Effector memory CD8-positive, alpha-beta T cell (primary cell): ENCODE results near the gene CNTN3.

ENCODE experiments used
- ATAC-seq: fragments of 150-1000 bp; cut with Tn5 transposase; replicated peaks from 2 replicates; pipeline ENCODE4 v1.10.0; 2021; ENCODE audit warnings: mild to moderate bottlenecking, moderate library complexity
- DNase-seq, 3 experiments: peaks; one replicate each; pipeline ENCODE4 v3.0.0; 2021
- H3K27ac Mint-ChIP-seq, 2 donors: one replicate each; pipeline ENCODE4 v1.8.0; 2022; ENCODE audit warnings: mild to moderate bottlenecking in 2 of 2, mixed read lengths in 2 of 2, moderate library complexity in 2 of 2
- H3K27me3 Mint-ChIP-seq, 2 donors: one replicate each; pipeline ENCODE4 v1.8.0; 2022; ENCODE audit warnings: mixed read lengths in 2 of 2
- H3K36me3 Mint-ChIP-seq: one replicate; pipeline ENCODE4 v1.8.0; 2022; ENCODE audit warnings: mild to moderate bottlenecking, moderate library complexity, mixed read lengths; ENCODE audit not compliant: insufficient read depth
- H3K4me1 Mint-ChIP-seq, 2 donors: one replicate each; pipeline ENCODE4 v1.8.0; 2022; ENCODE audit warnings: low read depth in 2 of 2, mixed read lengths in 2 of 2
- H3K4me3 Mint-ChIP-seq, 2 donors: one replicate each; pipeline ENCODE4 v1.8.0; 2022; ENCODE audit warnings: mild to moderate bottlenecking in 2 of 2, mixed read lengths in 2 of 2, moderate library complexity in 2 of 2
- H3K9me3 Mint-ChIP-seq, 2 donors: one replicate each; pipeline ENCODE4 v1.8.0; 2022; ENCODE audit warnings: mixed read lengths in 2 of 2
- total RNA-seq, 9 experiments: gene quantifications; one replicate each; lab custom pipeline; 2026; lab: John Stamatoyannopoulos, UW

The CNTN3 gene
- 0 reads per million in 9 experiments for total RNA-seq

DNA sequence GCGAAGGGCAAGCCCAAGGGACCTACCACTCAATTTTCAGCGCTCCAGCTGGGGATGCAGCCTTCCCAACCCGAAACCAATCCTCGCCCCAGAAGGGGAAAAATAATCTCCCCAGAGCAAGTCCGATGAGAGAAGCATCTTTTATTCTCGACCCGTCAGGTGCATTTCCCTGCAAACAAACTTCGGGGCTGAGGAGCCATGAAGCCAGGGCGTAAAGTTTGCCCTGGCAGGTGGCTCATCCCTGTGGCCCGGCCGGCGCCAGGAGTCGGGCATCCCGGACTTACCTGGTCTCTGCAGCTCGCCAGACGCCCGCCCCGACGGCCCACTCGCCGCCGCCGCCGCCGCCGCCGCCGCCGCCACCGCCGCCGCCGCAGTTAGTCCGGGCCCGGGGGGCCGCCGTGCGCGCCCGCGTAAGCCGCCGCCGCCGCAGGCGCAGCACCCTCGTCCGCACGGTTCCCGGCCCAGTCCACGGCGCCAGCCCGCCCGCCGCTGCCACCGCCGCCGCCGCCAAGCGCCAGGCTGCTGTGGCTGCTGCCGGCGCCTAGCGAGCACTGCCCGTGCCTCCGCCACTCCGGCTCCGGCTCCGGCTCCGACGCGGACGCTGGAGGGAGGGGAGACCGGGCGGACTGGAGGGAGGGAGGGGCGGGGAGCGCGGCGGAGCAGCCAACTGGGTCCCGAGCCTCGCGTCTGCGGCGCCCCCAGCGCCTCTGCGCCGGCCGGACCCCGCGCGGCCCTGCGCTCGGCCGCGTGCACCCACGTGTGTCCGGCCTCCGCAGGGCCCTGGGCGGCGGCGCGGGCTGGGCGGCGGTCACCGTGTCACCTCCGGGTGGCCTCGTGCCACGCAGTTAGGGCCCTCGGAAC lies at the start of gene CNTN3:
Gene CNTN3 (minus strand): TSS at position 553 of the 861 bp plus-strand sequence. CDS start 93,547 bp downstream, outside the sequence.
- ATAC-seq: no peak
- no peak within 1 kb of the TSS for H3K27ac Mint-ChIP-seq
- peaks cover 2 to 3% of the 10 kb centered on the region in 2 donors for H3K9me3 Mint-ChIP-seq
- H3K27me3 Mint-ChIP-seq: no peaks in the 10 kb centered on the region
- H3K36me3 Mint-ChIP-seq: no peaks in the 10 kb centered on the region
- DNase-seq: no peak
- H3K4me1 Mint-ChIP-seq: no peaks in the 10 kb centered on the region
- no peak within 1 kb of the TSS for H3K4me3 Mint-ChIP-seq

DNA sequence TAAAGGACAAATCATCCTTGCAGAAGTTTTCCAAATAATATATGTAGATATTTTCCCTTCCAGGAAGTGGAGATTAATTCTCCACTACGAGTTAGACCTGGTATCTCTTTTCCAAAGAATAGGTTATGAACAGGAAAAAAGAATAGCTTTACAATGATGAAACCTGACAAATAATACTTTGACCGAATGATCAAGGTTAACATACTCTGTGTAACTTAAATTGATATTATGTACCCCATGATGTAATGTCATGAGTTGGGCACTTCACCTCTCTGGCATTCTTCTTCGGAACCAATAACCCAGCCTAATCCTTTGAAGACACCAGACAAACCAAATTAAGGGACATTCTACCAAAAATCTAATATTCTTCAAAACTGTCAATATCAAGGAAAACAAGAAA lies 48.7 kb upstream of the CNTN3 start:
- Mint-ChIP-seq H3K36me3 (no peaks in the 10 kb centered on the region), H3K4me3 (no peak overlapping the region), H3K9me3 (peaks cover 7 to 8% of the 10 kb centered on the region in 2 donors), H3K4me1 (no peaks in the 10 kb centered on the region), H3K27ac (no peak overlapping the region), H3K27me3 (no peaks in the 10 kb centered on the region)
- no peak for DNase-seq
- no peak for ATAC-seq

DNA sequence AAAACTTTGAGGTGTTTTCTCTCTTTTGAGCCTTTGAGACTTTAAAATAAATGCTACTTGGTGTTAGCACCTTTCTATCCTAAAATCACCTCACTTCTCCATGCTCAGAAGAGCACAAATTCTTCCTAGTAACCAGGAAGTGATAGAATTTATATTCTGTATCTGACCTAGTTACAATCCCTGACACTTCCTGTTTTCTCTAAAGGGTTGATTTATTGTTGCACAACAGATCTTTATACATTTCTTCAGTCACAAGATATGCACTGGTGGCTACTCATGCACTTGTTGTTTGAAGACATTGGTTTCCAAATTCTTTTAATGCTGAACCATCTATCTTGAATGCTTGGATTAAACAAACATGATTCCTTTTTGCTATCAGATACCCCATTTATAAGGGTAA lies 47.2 kb upstream of the CNTN3 start:
- Mint-ChIP-seq H3K9me3 (peaks cover 5 to 7% of the 10 kb centered on the region in 2 donors), H3K4me3 (no peak overlapping the region), H3K36me3 (no peaks in the 10 kb centered on the region), H3K27ac (no peak overlapping the region), H3K27me3 (no peaks in the 10 kb centered on the region), H3K4me1 (no peaks in the 10 kb centered on the region)
- DNase-seq (no peak), ATAC-seq (no peak)

DNA sequence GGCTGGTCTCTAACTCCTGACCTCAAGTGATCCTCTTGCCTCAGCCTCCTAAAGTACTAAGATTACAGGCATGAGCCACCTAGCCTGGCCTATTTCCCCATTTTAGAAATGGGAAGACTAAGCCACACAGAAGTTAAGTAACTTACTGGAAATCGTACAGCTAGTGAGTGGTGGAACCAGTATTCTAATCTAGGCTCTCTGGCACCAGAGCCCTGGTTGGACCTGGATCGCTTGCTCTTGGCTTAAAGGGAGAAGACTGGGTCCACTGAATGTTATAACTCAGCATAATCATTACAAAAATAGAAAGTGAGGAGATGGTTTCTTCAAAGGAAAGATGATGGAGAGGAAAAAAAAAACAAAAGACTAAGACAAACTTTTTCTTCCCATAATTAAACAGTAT lies 37.4 kb upstream of the CNTN3 start:
- H3K36me3 Mint-ChIP-seq: no peaks in the 10 kb centered on the region
- H3K27ac Mint-ChIP-seq: no peak overlapping the region
- ATAC-seq: no peak
- H3K4me1 Mint-ChIP-seq: no peaks in the 10 kb centered on the region
- H3K9me3 Mint-ChIP-seq: peaks cover 0 to 5% of the 10 kb centered on the region in 2 donors
- no peak overlapping the region for H3K4me3 Mint-ChIP-seq
- no peaks in the 10 kb centered on the region for H3K27me3 Mint-ChIP-seq
- no peak for DNase-seq

DNA sequence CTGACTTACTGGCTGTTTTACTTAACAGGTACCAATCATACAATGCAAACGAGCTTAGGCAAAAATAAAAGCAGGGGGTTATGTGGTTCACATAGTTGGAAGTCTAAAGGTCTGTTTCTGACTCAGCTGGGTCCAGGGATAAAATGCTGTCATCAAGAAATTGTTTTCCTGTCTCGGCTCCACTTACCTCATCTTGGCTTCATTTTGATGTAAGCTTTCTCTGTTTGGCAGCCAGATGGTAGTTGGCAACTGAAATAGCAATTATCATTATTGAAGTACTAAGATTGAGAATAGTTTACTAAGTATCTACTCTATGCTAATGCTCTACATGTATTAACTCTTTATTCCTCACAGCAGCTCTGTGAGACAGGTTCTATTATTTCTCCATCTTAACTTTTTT lies 36.8 kb upstream of the CNTN3 start:
- no peak overlapping the region for H3K27ac Mint-ChIP-seq
- no peaks in the 10 kb centered on the region for H3K27me3 Mint-ChIP-seq
- DNase-seq (no peak), ATAC-seq (no peak)
- H3K4me1 Mint-ChIP-seq: no peaks in the 10 kb centered on the region
- no peak overlapping the region for H3K4me3 Mint-ChIP-seq
- peaks cover 0 to 5% of the 10 kb centered on the region in 2 donors for H3K9me3 Mint-ChIP-seq
- no peaks in the 10 kb centered on the region for H3K36me3 Mint-ChIP-seq

DNA sequence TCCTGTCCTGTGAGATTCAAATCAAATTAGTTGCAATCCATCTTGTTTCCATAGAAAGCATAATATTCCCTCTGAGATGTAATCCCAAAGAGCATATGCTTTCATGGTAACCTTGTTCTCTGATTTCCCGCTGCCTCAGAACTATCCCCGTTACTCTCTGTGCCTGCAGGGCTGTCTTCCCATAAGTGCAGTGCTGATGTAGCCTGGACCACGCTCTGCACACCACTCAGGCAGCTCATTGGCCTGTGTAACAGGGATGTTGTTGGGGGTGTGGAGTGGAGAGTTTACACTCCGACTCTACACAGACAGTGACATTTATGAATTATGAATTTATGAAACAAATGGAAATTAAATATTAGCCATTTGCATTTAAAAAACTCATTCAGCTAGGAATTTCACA lies 33.6 kb upstream of the CNTN3 start:
- peaks cover 5 to 7% of the 10 kb centered on the region in 2 donors for H3K9me3 Mint-ChIP-seq
- no peak for ATAC-seq
- H3K27me3 Mint-ChIP-seq: no peaks in the 10 kb centered on the region
- H3K4me1 Mint-ChIP-seq: no peaks in the 10 kb centered on the region
- no peaks in the 10 kb centered on the region for H3K36me3 Mint-ChIP-seq
- no peak for DNase-seq
- no peak overlapping the region for H3K4me3 Mint-ChIP-seq
- H3K27ac Mint-ChIP-seq: no peak overlapping the region

DNA sequence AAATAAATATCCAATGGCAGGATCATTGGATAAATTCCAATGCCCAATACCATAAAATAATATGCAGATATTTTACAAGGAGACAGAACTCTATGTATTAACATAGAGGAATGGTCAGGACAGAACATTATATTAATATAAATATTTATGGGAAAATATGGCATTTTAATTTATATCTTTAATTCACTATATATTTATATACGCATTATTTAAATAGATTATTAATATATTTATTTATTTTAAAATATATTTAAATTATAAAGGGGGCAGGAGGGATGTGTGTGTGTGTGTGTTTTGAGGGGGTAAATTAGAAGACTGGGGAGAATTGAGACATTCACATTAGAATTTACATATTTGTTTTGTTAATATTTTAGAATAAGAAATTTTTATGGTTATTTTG lies 31.6 kb upstream of the CNTN3 start:
- peaks cover 5 to 7% of the 10 kb centered on the region in 2 donors for H3K9me3 Mint-ChIP-seq
- no peaks in the 10 kb centered on the region for H3K4me1 Mint-ChIP-seq
- no peak overlapping the region for H3K27ac Mint-ChIP-seq
- no peaks in the 10 kb centered on the region for H3K27me3 Mint-ChIP-seq
- ATAC-seq (no peak), DNase-seq (no peak)
- no peaks in the 10 kb centered on the region for H3K36me3 Mint-ChIP-seq
- no peak overlapping the region for H3K4me3 Mint-ChIP-seq

DNA sequence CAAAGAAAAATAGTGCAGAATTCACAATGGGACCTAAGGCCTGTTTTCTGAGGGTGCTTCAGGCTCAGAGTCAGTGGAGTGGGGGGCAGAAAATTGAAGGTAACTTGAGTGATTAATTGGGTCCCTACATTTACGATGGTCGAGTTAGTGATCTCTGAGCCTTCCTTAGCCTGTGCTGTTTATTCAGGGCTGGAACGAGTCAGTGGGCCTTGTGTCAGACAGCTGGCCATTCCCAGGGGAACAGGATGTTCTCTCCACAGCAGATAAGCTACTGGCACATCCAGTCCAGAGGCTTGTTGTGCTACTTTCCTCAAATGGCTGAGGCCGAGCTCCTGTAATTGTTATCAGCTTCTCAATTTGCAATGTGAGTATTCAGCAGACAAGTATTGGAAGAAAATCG lies 29.2 kb upstream of the CNTN3 start:
- no peaks in the 10 kb centered on the region for H3K36me3 Mint-ChIP-seq
- H3K9me3 Mint-ChIP-seq: peaks cover 2 to 11% of the 10 kb centered on the region in 2 donors
- no peaks in the 10 kb centered on the region for H3K27me3 Mint-ChIP-seq
- ATAC-seq (no peak), DNase-seq (no peak)
- no peak overlapping the region for H3K27ac Mint-ChIP-seq
- H3K4me1 Mint-ChIP-seq: no peaks in the 10 kb centered on the region
- H3K4me3 Mint-ChIP-seq: no peak overlapping the region

DNA sequence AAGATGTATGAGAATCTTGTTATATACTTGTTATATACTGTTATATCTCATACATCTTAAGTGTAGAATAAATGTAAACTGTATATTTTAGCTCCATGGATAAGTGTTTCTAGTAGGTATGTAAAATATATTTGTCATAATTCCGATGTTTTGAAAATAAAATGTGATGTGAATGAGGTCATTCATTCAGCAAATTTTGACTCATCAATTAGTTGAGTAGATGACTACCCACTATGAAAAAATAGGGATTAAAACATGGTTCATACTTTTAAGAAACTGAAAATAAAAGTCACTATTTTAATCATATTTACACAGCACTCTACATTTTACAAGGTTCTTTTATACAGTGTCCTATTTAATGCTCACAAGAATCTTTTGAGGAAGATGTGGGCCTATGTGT lies 28.4 kb upstream of the CNTN3 start:
- Mint-ChIP-seq H3K4me1 (no peaks in the 10 kb centered on the region), H3K36me3 (no peaks in the 10 kb centered on the region), H3K9me3 (peaks cover under 1 to 15% of the 10 kb centered on the region in 2 donors), H3K27me3 (no peaks in the 10 kb centered on the region), H3K27ac (no peak overlapping the region), H3K4me3 (no peak overlapping the region)
- DNase-seq (no peak), ATAC-seq (no peak)

DNA sequence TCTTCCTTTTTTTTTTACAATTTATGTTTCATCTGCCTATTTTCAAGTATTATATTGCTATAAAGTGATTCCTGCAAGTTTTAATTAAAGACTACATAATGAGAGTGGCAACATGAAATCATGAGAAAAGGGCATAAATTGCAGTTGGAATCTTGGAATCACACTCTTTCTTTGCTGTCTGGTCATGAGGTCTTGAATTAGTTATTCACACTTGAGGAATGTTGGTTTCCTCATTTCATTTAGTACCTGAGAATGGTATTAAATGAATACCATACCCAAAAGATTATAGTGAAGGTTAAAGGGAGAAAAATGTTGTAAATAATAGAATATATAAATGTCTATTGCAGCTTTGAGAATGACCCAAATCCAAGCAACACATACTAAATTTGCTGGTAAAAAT lies 25.8 kb upstream of the CNTN3 start:
- no peaks in the 10 kb centered on the region for H3K36me3 Mint-ChIP-seq
- H3K9me3 Mint-ChIP-seq: peaks cover 9 to 24% of the 10 kb centered on the region in 2 donors
- ATAC-seq (no peak), DNase-seq (no peak)
- H3K4me1 Mint-ChIP-seq: no peaks in the 10 kb centered on the region
- H3K4me3 Mint-ChIP-seq: no peak overlapping the region
- H3K27me3 Mint-ChIP-seq: no peaks in the 10 kb centered on the region
- H3K27ac Mint-ChIP-seq: no peak overlapping the region

DNA sequence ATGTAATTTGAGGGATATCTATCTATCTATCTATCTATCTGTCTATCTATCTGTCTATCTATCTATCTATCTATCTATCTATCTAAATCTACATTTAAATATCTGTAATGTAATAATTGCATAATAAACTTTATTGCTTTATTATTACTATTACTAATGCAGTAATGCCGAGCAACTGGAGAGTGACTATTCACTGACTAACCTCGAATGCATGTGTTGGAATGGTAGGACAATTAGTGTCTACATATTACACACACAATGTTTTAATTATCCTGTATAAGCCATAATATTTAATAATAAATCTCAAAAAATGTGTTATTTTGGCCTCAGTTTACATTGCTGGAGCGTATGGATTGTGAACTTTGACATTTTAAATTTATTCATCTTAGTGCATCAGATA lies 25.2 kb upstream of the CNTN3 start:
- H3K4me1 Mint-ChIP-seq: no peaks in the 10 kb centered on the region
- ATAC-seq: no peak
- peaks cover 9 to 23% of the 10 kb centered on the region in 2 donors for H3K9me3 Mint-ChIP-seq

DNA sequence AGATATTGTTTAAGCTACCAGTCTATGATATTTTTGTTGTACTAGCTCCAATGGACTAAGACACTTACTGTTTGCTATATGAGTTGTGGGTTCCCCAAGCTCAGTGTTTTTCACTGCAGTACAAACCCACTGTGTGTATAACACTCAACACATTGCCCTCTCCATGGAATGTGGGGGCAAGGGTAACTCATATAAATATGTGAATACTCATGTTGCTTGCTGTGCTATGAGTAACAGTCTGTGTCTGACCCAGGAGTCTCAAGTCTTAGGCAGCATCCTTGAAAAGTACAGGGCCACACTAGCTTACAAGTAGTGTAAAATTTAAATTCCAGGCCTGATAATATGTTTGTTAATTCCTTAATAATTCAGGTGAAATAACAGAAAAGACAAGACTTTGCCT lies 22.5 kb upstream of the CNTN3 start:
- no peak for DNase-seq
- Mint-ChIP-seq H3K4me3 (no peak overlapping the region), H3K9me3 (peaks cover 9 to 27% of the 10 kb centered on the region in 2 donors), H3K27me3 (no peaks in the 10 kb centered on the region), H3K27ac (no peak overlapping the region), H3K4me1 (no peaks in the 10 kb centered on the region), H3K36me3 (no peaks in the 10 kb centered on the region)
- ATAC-seq: no peak

More for the DNA sequence above, 25.2 kb upstream of the CNTN3 start:
- no peaks in the 10 kb centered on the region for H3K27me3 Mint-ChIP-seq
- H3K27ac Mint-ChIP-seq: no peak overlapping the region
- no peak overlapping the region for H3K4me3 Mint-ChIP-seq
- no peaks in the 10 kb centered on the region for H3K36me3 Mint-ChIP-seq
- no peak for DNase-seq

DNA sequence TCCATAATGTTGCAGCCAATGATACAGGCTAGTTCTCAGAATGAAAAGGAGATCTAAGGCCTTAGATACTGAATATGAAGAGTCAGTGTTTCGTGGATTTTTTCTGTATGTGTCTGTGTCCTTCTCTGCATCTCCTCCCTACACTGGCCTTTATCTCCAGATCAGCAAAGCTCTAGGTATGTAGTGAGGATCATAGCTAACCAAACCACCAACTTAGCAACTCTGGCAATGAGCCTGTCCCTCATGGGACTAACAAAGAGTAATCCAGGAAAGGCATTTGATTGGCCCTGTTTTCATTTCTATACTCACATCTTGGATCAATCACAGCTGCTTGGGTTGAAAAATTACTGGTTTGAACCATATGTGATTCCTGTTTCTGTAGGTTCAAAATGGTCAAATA lies 18.6 kb upstream of the CNTN3 start:
- Mint-ChIP-seq H3K4me3 (no peak overlapping the region), H3K4me1 (no peaks in the 10 kb centered on the region)
- no peak for DNase-seq

DNA sequence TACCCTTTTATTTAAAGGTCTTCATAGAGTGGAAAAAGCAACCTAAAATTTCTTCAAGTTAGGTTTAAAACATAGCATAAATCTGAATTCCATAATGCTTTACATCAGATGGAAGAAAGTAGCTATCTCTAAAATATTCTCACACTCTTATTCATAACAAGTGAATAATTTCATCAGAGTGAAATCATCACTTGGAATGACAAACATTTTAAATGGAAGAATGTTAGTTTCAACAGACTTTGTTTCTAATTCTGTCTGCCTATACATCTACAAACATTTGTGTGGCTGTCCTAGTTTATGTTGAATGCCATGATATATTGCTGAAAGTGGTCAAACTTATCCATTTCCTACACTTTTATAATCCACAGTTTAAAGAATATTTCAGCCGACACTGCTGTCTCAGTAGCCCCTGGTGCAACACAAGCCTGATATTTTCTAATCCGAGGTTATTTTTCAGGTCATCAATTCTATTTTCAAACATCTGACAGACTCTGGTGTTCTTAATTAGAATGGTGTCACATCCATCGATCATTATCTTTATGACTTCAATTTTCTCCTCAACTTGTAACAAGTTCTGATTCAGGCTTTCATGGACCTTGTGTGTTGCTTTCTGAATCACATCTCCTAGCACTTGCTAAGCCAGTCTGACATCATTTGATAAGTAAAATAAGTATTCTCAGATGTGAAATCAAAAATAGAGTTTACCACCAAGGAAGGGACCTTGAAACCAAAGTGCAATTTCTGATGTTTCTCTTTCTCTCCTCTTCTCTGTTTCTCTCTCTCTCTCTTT lies 17.1 kb upstream of the CNTN3 start:
- Mint-ChIP-seq H3K27me3 (no peaks in the 10 kb centered on the region), H3K4me1 (no peaks in the 10 kb centered on the region), H3K4me3 (no peak overlapping the region), H3K36me3 (no peaks in the 10 kb centered on the region), H3K27ac (no peak overlapping the region), H3K9me3 (peaks cover 9 to 28% of the 10 kb centered on the region in 2 donors)
- DNase-seq: no peak
- no peak for ATAC-seq

More for the DNA sequence above, 18.6 kb upstream of the CNTN3 start:
- Mint-ChIP-seq H3K9me3 (peaks cover 11 to 21% of the 10 kb centered on the region in 2 donors), H3K36me3 (no peaks in the 10 kb centered on the region), H3K27ac (no peak overlapping the region), H3K27me3 (no peaks in the 10 kb centered on the region)
- ATAC-seq: no peak
